ENCODE data around the gene OR2B3. TPM values are rescaled to one million over a fixed set of nuclear protein-coding genes. Genes with fewer than 3 reads are reported as not detected.
"Not testable (repeated sequence)": the region's sequence is repeated elsewhere in the genome, so short reads cannot be mapped to it uniquely, and the experiment has no call there.

Gene OR2B3
- total RNA-seq: not detected

DNA sequence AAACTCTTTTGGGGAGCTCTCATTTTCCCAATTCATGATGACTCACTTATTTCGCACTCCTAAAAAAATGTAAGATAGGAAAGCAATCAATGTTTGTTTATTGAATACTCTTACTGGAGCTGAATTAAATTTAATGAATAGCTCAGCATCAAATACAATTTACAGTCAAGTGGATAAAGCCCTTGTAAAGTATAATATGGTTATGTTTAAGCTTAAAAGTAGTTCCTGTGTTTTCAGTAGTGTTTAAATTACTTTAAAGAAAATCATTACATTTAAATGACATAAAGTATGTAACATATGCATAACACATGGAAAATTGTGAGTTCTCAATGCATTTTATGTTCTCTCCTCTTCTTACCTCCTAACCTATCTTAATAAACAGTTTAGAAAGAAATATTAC, at the start of gene OR2B3:
Gene OR2B3 (minus strand): TSS at position 101 of the 400 bp plus-strand sequence. CDS start 65 bp downstream, at position 36.
- H3K27me3 ChIP-seq (replicated peaks; ENCODE audit: insufficient read depth): no peaks in the 10 kb centered on the region
- DNase-seq (ENCODE audit: low spot score): no peak
- 88% methylated on average over 1 of the region's 1 CpG for WGBS
- H3K4me3 ChIP-seq: no peak within 1 kb of the TSS
- intact Hi-C loops (cut with DNase I): no loop called here
- TF ChIP-seq POLR2A (IDR thresholded peaks at IDR 0.05) (no peak), POLR2AphosphoS5 (IDR thresholded peaks at IDR 0.05) (no peak)
- TF ChIP-seq, protein P1, sequence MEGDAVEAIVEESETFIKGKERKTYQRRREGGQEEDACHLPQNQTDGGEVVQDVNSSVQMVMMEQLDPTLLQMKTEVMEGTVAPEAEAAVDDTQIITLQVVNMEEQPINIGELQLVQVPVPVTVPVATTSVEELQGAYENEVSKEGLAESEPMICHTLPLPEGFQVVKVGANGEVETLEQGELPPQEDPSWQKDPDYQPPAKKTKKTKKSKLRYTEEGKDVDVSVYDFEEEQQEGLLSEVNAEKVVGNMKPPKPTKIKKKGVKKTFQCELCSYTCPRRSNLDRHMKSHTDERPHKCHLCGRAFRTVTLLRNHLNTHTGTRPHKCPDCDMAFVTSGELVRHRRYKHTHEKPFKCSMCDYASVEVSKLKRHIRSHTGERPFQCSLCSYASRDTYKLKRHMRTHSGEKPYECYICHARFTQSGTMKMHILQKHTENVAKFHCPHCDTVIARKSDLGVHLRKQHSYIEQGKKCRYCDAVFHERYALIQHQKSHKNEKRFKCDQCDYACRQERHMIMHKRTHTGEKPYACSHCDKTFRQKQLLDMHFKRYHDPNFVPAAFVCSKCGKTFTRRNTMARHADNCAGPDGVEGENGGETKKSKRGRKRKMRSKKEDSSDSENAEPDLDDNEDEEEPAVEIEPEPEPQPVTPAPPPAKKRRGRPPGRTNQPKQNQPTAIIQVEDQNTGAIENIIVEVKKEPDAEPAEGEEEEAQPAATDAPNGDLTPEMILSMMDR (IDR thresholded peaks at IDR 0.05): no peak
- no peaks in the 10 kb centered on the region for H3K36me3 ChIP-seq
- no peaks in the 10 kb centered on the region for H3K9me3 ChIP-seq
- no peak within 1 kb of the TSS for H3K27ac ChIP-seq
- no peaks in the 10 kb centered on the region for H3K4me1 ChIP-seq (replicated peaks)

DNA sequence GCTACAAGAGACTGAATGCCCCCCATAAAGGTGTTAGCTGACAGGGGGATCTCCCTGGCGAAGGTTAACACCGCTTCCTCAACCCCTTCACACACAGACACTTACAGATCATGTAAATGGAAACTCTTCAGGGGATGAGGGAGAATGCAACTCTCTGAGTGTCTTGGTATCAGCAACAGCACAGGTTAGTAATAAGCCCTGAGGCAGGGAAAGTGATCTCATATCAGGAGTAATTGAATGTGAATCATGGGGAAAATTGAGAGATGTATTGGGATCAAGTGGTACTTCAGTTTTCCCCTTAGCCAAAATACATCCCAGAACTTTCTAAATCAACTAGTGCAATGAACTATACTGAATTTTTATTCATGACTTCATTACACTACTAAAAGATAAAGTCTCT, 44.6 kb upstream of the OR2B3 start:
- 79% methylated on average over 2 of the region's 2 CpGs for WGBS
- Histone ChIP-seq H3K4me1 (replicated peaks) (no peaks in the 10 kb centered on the region), H3K27me3 (replicated peaks; ENCODE audit: insufficient read depth) (no peaks in the 10 kb centered on the region), H3K4me3 (no peak overlapping the region), H3K27ac (no peak overlapping the region), H3K9me3 (no peaks in the 10 kb centered on the region), H3K36me3 (no peaks in the 10 kb centered on the region)
- TF ChIP-seq POLR2AphosphoS5 (IDR thresholded peaks at IDR 0.05) (no peak), POLR2A (IDR thresholded peaks at IDR 0.05) (no peak)
- intact Hi-C loops (cut with DNase I): no loop called here
- no peak for DNase-seq (ENCODE audit: low spot score)

- Histone ChIP-seq H3K27me3 (replicated peaks; ENCODE audit: insufficient read depth) (no peaks in the 10 kb centered on the region), H3K4me1 (replicated peaks) (no peaks in the 10 kb centered on the region), H3K27ac (no peak overlapping the region), H3K36me3 (no peaks in the 10 kb centered on the region), H3K4me3 (no peak overlapping the region), H3K9me3 (no peaks in the 10 kb centered on the region)
- intact Hi-C loops (cut with DNase I): no loop called here
- DNase-seq (ENCODE audit: low spot score): no peak
- 69% methylated on average over 4 of the region's 4 CpGs for WGBS
- TF ChIP-seq, protein P1 (IDR thresholded peaks at IDR 0.05): no peak
- TF ChIP-seq POLR2AphosphoS5 (IDR thresholded peaks at IDR 0.05) (no peak), POLR2A (IDR thresholded peaks at IDR 0.05) (no peak)
Observed at GRCh38 chr6:29130644-29131043, 43.5 kb upstream of the OR2B3 start.

DNA sequence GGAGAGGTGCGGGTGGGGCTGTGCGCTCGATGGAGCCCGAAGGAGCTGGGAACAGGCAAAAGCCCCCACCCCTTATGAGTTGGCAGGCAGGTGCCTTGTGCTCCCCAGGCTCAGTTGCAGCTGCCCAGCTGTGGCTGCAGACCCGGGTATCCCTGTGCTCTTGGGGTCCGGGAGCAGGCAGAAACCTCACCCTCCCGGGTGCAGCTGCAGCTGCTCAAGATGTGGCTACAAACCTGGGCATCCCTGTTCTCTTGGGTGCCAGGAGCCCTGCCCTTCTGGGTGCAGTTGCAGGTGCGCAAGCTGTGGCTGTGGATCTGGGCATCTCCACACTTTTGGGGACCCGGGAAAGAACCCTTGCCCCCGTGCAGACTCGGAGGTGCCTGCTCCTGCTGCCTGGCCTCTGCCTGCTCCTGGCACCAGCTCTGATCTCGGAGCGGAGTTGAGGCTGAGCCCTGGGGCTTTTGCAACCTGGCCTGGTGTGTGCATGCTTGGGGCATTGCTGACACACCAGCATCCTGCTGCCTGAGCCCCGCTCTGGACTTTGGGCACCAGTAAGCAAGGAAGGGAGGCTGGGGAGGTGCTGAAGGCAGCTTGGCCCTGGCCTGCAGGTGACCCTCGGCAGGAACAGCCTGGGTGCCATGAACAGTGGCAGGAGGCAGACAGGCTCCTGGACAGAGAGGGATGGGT, 42.4 kb upstream of the OR2B3 start:
- intact Hi-C loops (cut with DNase I): no loop called here
- no peak overlapping the region for H3K27ac ChIP-seq
- H3K27me3 ChIP-seq (replicated peaks; ENCODE audit: insufficient read depth): no peaks in the 10 kb centered on the region
- no peaks in the 10 kb centered on the region for H3K9me3 ChIP-seq
- 65% methylated on average over 14 of the region's 15 CpGs for WGBS
- H3K4me1 ChIP-seq (replicated peaks): no peaks in the 10 kb centered on the region
- no peak overlapping the region for H3K4me3 ChIP-seq
- no peaks in the 10 kb centered on the region for H3K36me3 ChIP-seq
- DNase-seq (ENCODE audit: low spot score): no peak
- TF ChIP-seq, protein P1 (IDR thresholded peaks at IDR 0.05): no peak
- TF ChIP-seq POLR2AphosphoS5 (IDR thresholded peaks at IDR 0.05) (no peak), POLR2A (IDR thresholded peaks at IDR 0.05) (no peak)

DNA sequence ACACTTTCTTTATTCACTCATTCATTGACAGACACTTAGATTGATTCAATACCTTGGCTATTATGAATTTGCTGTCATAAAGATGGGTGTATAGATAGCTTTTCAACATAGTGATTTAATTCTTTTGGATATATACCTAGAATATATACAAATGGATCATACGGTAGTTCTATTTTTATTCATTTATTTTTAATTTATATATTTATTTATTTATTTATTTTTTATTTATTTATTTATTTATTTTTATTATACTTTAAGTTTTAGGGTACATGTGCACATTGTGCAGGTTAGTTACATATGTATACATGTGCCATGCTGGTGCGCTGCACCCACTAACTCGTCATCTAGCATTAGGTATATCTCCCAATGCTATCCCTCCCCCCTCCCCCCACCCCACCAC, 27.9 kb upstream of the OR2B3 start:
- intact Hi-C loops (cut with DNase I): not testable (repeated sequence)

GRCh38 chr6:29112135-29112534, 25.0 kb upstream of the OR2B3 start:
- 79% methylated on average over 7 of the region's 7 CpGs for WGBS
- TF ChIP-seq POLR2A (IDR thresholded peaks at IDR 0.05) (no peak), POLR2AphosphoS5 (IDR thresholded peaks at IDR 0.05) (no peak)
- TF ChIP-seq, protein P1 (IDR thresholded peaks at IDR 0.05): no peak
- H3K27ac ChIP-seq: no peak overlapping the region
- intact Hi-C loops (cut with DNase I): no loop called here
- no peak for DNase-seq (ENCODE audit: low spot score)
- no peak overlapping the region for H3K4me3 ChIP-seq
- H3K36me3 ChIP-seq: no peaks in the 10 kb centered on the region
- no peaks in the 10 kb centered on the region for H3K4me1 ChIP-seq (replicated peaks)
- no peaks in the 10 kb centered on the region for H3K9me3 ChIP-seq
- H3K27me3 ChIP-seq (replicated peaks; ENCODE audit: insufficient read depth): no peaks in the 10 kb centered on the region

More for the DNA sequence above, 27.9 kb upstream of the OR2B3 start:
- H3K4me1 ChIP-seq (replicated peaks); H3K4me3 ChIP-seq; H3K27me3 ChIP-seq (replicated peaks; ENCODE audit: insufficient read depth); H3K9me3 ChIP-seq; H3K36me3 ChIP-seq; H3K27ac ChIP-seq; DNase-seq (ENCODE audit: low spot score): not testable (repeated sequence)
- 90% methylated on average over 3 of the region's 3 CpGs for WGBS
